DMS53 treated with DMSO at 0.1 percent for 48 hours (cell line): ENCODE measurements around the gene MAP2K3.
"Not testable (repeated sequence)": the region's sequence is repeated elsewhere in the genome, so short reads cannot be mapped to it uniquely, and the experiment has no call there.

Experiments
- DNase-seq: peaks from one replicate; lab custom pipeline; 2025; ENCODE audit not compliant: unreplicated experiment; lab: John Stamatoyannopoulos, UW

Gene MAP2K3

GRCh38 chr17:21296097-21297025 lies 11.8 kb downstream of the MAP2K3 start:
- no peak for DNase-seq

DNA sequence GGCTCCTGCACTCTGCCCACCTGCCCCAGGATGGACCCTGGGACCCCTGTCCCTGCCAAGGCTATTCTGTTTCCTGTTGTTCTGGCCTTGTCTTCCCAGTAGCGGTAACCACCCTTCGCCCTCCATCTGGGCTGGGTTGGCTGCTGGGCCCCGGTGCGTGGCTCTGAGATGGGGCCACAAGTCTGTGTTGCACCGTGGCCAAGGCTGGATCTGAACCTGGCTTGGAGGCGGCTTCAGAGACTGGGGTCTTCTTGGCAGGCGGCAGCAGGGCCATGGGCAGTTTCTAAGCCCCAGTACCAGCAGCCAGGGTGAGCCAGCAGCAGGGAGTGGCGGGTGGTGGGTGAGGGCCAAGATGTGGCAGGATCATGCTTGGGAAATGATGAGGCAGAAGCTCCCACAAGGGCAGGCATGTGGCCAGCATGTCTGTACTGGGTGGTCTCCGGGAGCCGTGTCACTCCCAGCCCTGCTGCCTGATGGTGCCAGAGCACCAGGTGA lies 12.6 kb downstream of the MAP2K3 start:
- DNase-seq: no peak

GRCh38 chr17:21297597-21297996 lies 13.1 kb downstream of the MAP2K3 start:
- DNase-seq: no peak

DNA sequence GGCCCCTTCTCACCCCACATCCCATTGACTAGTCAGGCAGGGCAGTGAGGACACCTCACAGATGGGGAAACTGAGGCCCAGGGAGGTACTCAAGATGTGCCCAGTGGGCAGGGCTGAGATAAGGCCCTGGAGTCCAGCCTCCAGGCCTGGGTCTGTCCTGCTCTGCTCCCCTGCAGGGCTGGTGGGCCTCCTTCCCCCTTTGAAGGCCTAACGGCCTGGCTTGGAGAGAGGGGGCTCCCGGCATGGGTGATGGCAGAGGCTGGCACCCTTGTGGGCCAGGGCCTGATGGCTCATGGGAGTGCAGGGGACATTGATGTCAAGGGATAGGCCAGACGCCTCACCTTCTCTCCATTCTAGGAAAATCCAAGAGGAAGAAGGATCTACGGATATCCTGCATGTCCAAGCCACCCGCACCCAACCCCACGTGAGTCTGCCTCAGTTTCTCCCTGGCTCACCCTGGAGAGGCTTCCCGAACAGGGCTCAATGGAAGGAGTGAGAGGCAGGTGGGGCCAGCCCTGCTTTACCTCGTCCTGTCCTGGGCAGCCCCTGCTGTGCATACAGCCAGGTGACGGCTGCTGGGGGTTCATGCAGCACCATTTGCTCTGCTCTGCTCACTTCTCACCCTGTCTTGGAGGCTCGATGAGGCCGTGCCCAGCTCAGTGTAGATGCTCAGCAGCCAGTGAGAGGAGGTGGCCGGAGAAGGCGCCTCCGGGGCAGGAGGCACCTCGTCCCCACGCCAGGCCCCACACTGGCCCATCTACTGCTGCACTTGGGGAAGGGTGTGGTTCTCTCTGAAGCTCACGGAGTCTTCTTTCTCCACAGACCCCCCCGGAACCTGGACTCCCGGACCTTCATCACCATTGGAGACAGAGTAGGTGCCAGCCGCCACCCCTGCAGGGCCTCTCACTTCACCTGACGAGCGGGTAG lies 13.8 kb downstream of the MAP2K3 start:
- DNase-seq: no peak

DNA sequence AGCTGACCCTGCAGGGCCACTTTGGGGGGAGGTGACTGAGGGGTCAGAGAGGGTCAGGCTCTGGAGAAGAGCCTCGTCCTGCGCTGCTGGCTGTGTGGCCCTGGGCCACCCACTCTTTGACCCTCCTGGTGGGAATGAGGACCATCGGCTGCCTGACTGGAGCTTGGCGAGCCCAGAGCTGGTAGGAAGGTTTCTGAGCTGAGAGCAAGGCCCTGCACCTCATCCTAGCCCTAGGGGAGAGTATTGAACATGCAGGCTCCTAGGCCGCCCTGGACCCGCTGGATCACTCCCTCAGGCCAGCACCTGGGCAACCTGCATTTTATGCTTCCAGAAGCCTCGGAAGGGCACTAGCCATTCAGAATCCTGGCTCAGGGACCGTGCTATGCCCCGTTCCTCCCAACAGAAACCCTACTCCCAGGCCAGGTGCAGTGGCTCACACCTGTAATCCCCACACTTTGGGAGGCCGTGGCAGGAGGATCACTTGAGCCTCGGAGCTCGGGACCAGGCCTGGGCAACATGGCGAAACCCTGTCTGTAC lies 14.5 kb downstream of the MAP2K3 start:
- no peak for DNase-seq

DNA sequence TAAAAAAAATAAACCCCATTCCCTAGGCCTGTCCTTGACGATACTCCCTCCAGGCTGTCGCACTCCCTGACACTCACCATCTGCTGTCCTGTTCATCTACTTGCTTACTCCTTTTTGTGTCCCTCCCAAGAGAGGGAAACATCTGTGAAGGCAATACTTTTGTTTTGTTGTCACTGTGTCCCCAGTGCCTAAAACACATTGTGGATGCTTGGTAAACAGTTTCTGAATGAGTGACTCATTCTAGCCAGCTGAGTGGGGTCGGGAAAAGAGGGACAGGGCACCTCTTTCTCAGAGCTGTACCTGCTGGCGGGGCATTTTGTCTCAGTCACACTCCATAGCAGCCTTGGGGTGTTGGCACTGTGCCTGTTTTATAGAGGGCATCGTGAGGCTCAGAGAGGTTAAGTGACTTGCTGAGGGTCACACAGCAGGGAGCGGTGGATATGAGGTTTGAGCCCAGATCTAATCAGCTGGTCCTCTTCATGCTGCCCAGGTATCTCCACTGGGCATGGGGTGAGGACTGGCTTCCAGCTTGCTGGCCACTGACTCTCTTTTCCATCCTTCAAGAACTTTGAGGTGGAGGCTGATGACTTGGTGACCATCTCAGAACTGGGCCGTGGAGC lies 15.6 kb downstream of the MAP2K3 start:
- no peak for DNase-seq

GRCh38 chr17:21300601-21301571 lies 16.4 kb downstream of the MAP2K3 start:
- no peak for DNase-seq

- no peak for DNase-seq
These were observed 17.4 kb downstream of the MAP2K3 start for GRCh38 chr17:21301593-21302550.

GRCh38 chr17:21302711-21303425 lies 18.4 kb downstream of the MAP2K3 start:
- no peak for DNase-seq

- DNase-seq: no peak
These were observed 19.0 kb downstream of the MAP2K3 start for GRCh38 chr17:21303441-21304065.

GRCh38 chr17:21304091-21304490 lies 19.6 kb downstream of the MAP2K3 start:
- no peak for DNase-seq

DNA sequence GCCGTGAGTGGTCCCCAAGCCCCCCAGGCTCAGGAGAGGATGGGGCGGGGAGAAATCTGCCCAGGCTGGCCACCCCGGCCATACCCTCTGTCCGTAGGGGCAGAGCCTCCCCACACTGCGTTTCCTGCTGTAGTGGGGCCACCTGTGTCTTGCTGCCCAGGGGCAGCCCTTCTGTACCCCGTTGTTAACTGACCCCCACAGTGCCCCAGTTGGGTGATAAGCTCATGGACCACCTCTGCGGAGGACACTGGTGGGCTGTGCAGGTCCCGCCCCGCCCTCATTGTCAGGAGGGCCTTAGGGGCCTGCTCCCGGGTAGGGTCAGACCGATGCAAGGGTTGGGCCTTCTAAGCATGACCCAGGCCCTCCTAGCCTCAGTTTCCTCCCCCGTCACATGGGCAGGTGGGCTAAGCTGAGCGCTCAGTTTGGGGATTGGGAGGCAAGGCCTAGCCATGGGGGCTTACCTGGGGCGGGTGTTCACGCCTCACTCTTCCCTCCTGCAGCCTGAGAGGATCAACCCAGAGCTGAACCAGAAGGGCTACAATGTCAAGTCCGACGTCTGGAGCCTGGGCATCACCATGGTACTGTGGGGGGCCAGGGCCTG lies 20.1 kb downstream of the MAP2K3 start:
- not testable (repeated sequence) for DNase-seq

- DNase-seq: not testable (repeated sequence)
These were observed 21.1 kb downstream of the MAP2K3 start for GRCh38 chr17:21305431-21306180.

DNA sequence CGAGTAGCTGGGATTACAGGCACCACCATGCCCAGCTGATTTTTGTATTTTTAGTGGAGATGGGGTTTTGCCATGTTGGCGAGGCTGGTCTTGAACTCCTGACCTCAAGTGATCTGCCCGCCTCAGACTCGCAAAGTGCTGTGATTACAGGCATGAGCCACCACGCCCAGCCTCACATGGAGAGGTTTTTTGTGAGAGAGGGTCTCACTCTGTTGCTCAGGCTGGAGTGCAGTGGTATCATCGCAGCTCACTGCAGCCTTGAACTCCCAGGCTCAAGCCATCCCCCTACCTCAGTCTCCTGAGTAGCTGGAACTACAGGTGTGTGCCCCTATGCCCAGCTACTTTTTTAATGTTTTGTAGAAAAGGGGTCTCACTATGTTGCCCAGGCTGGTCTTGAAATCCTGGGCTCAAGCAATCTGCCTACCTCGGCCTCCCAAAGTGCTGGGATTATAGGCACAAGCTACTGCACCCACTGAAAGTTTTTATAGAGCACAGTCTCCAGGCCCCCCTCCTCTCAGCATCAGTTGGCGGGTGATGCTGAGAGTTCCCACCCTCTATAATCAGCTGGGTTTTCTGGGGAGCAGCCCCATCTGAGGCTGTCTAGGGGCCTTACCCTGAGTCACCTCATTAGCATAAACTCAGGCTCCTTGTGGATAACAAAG lies 22.2 kb downstream of the MAP2K3 start:
- not testable (repeated sequence) for DNase-seq

GRCh38 chr17:21307273-21307625 lies 22.7 kb downstream of the MAP2K3 start:
- DNase-seq: not testable (repeated sequence)

DNA sequence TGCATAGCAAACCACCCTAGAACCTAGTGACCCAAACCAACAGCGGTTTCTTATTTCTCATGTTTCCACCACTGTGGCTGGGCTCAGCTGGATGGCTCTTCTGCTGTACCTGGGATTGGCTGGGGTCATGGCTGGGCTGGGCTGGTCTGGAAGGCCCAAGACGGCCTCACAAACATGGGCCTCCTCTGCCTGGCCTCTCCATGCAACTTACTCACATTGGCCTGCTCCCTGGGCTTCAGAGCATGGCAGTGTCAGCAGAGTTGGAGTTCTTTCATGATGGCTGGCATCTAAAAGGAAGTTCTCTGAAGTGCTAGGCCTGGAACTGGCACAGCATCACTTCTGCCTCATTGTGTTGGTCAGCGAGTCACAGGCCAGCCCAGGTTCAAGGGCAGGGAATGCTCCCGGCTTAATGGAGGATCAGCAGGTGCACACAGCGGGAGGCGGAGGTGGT lies 24.4 kb downstream of the MAP2K3 start:
- not testable (repeated sequence) for DNase-seq
